8988T (cell line): ENCODE results near the gene VTI1A.
"Not testable (repeated sequence)": the region's sequence is repeated elsewhere in the genome, so short reads cannot be mapped to it uniquely, and the experiment has no call there.

Experiments used
- DNase-seq: peaks from one replicate; pipeline ENCODE4 v3.0.0; 2011

Gene VTI1A

GRCh38 chr10:112728118-112728883 is 281.3 kb downstream of the VTI1A start:
- DNase-seq: no peak

- no peak for DNase-seq
Observed at GRCh38 chr10:112728997-112729396, 282.0 kb downstream of the VTI1A start.

- DNase-seq: not testable (repeated sequence)
Observed at GRCh38 chr10:112731450-112731849, 284.4 kb downstream of the VTI1A start.

- DNase-seq: no peak
Observed at GRCh38 chr10:112732277-112732921, 285.4 kb downstream of the VTI1A start.

- no peak for DNase-seq
Observed at GRCh38 chr10:112735041-112735695, 288.2 kb downstream of the VTI1A start.

GRCh38 chr10:112738606-112739591 is 291.9 kb downstream of the VTI1A start:
- DNase-seq: no peak

- no peak for DNase-seq
Observed at GRCh38 chr10:112739592-112740353, 292.8 kb downstream of the VTI1A start.

GRCh38 chr10:112741830-112742402 is 294.9 kb downstream of the VTI1A start:
- DNase-seq: no peak

GRCh38 chr10:112744181-112745096 is 297.4 kb downstream of the VTI1A start:
- no peak for DNase-seq

GRCh38 chr10:112746329-112746728 is 299.3 kb downstream of the VTI1A start:
- DNase-seq: no peak

- no peak for DNase-seq
Observed at GRCh38 chr10:112750427-112751167, 303.6 kb downstream of the VTI1A start.

- DNase-seq: no peak
Observed at GRCh38 chr10:112751651-112752050, 304.6 kb downstream of the VTI1A start.

GRCh38 chr10:112752288-112752687 is 305.3 kb downstream of the VTI1A start:
- no peak for DNase-seq

GRCh38 chr10:112753961-112754411 is 307.0 kb downstream of the VTI1A start:
- DNase-seq: no peak

GRCh38 chr10:112755446-112756234 is 308.6 kb downstream of the VTI1A start:
- no peak for DNase-seq

GRCh38 chr10:112756235-112756527 is 309.2 kb downstream of the VTI1A start:
- no peak for DNase-seq

GRCh38 chr10:112758961-112759360 is 311.9 kb downstream of the VTI1A start:
- no peak for DNase-seq

- no peak for DNase-seq
Observed at GRCh38 chr10:112759496-112759895, 312.5 kb downstream of the VTI1A start.

GRCh38 chr10:112761256-112761655 is 314.2 kb downstream of the VTI1A start:
- no peak for DNase-seq
